HG02981 (cell line): Measurements from ENCODE around the gene ARL8B.
"Not testable (repeated sequence)": the region's sequence is repeated elsewhere in the genome, so short reads cannot be mapped to it uniquely, and the experiment has no call there.

Experiments used
- ATAC-seq: cut with Tn5 transposase; IDR thresholded peaks from one replicate; pipeline ENCODE4 v1.9.1; 2021; ENCODE audit warnings: mild to moderate bottlenecking, moderate library complexity; ENCODE audit not compliant: unreplicated experiment

ARL8B gene

DNA sequence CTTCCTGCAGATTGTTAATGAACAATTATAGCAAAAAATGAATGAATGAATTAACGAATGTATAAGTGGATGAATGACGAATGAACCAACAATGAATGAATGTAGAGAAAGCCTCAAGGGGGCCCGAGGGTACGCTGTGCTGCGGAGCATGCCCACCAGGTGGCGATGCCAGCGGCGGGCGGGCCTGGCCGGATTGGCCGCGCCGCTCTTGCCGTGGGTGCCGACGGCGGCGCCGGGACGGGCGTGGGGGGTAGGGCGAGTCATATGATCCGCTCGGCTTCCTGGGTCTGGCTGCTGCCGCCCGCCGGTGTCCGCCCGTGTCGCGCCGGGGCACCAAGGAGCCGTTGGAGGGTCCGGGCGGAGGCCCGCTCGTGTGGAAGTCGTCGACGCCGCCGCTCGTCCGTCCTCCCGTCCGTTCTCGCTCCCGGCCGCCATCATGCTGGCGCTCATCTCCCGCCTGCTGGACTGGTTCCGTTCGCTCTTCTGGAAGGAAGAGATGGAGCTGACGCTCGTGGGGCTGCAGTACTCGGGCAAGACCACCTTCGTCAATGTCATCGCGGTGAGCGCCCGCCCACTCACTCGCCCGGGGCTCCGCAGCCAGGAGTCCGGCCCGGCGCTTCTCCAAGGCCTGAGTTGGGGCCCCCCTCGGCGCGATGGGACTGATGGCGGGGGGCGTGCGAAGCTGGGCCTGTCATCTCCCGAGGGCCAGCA lies at the start of gene ARL8B:
TSS of gene ARL8B (plus strand) at position 263 of the 711 bp plus-strand sequence. CDS start at position 437, 174 bp downstream.
- peak; percentile 96 for ATAC-seq

- ATAC-seq = no peak
Observed at GRCh38 chr3:5073374-5074085, 48.6 kb upstream of the ARL8B start.

DNA sequence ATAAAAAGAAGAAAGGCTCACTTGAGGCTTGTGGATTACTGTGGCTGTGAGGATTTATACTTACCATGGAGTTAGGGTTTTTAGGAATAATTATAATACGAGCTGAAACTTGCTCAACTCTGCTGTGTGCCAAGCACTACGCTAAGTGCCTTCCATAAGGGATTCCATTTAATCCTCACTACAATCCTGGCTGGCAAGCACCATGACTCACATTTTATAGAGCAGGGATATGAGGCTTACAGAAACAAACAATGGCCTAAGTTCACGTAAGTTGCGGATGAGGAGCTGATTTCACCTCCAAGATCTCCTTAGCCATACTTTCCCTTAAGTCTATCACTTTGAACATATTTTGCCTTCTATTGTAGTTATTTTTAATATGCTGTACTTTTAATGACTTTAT lies 43.9 kb upstream of the ARL8B start:
- no peak for ATAC-seq

DNA sequence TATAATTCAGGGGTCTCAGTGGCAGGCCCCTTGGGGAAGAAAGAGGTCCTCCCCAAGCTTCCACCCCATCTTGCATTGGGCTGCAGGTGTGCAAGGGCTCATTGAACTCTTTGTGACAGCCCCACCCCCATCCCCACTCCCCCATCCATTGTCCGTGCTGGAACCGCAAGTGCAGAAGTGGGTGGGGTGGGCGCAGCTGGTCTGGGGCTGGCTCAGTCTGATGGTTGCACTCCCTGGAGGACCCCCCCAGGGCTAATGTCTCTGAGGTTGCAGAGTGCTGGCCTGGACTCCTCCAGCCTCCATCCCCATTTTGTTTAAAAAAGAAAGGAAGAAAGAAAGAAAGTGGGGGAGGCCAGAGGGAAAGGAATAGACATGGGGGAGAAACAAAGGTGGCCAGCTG lies 42.3 kb upstream of the ARL8B start:
- ATAC-seq = no peak

GRCh38 chr3:5080779-5081550 lies 41.1 kb upstream of the ARL8B start:
- ATAC-seq = no peak

DNA sequence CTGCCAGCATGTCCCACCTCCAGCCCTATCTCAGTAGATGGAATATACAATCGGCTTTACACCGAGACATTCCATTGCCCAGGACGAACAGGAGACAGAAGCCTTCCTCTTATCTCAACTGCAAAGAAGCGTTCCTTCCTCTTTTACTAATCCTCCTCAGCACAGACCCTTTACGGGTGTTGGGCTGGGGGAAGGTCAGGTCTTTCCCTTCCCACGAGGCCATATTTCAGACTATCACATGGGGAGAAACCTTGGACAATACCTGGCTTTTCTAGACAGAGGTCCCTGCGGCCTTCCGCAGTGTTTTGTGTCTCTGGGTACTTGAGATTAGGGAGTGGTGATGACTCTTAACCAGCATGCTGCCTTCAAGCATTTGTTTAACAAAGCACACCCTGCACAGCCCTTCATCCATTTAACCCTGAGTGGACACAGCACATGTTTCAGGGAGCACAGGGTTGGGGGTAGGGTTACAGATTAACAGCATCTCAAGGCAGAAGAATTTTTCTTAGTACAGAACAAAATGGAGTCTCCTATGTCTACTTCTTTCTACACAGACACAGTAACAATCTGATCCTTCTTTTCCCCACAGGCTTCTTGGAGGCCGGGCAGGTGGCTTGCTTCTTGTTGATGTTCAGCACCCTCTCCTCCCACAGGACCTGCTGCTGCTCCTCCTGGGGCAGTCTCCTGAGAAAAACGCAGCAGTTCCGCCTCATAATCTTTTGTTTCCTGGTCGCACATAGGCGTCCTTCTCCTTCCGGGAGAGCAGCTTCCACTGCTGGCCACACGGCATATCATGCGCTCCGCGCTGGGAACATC lies 39.9 kb upstream of the ARL8B start:
- ATAC-seq = not testable (repeated sequence)

DNA sequence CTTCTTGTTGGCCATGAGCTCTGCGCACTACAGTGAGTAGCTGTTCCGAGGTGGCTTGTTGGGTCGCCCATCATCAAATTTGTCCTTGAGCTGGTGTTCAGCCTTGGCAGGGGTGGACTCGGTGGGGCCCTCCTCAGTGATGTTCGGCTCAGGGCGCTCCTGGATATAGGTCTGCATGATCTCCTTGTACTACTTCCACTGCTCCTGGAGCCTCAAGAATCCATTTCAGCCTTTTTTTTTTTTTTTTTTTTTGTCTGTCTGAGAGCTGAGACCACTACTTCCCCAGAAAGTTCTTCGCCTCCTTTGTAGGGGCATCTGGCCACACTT lies 39.3 kb upstream of the ARL8B start:
- no peak for ATAC-seq

DNA sequence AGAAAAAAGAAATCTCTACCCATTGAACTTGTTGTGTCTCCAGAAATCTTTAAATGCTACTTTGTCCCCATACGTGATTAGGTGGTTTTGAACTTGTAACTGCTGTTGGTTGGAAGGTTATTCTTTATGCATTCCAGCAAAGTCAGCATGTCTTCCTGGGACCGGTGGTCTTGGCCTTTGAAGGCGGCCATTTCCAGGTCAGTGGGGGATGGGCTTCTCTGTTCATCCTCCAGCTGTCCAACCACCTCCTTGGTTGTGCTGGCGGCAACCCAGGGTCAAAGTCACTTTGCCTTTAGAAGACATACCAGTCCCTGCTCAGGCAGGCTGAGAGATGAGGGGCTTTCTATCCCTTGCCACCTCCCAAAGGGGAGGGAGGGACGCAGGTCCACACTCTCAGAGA lies 37.9 kb upstream of the ARL8B start:
- ATAC-seq = no peak

DNA sequence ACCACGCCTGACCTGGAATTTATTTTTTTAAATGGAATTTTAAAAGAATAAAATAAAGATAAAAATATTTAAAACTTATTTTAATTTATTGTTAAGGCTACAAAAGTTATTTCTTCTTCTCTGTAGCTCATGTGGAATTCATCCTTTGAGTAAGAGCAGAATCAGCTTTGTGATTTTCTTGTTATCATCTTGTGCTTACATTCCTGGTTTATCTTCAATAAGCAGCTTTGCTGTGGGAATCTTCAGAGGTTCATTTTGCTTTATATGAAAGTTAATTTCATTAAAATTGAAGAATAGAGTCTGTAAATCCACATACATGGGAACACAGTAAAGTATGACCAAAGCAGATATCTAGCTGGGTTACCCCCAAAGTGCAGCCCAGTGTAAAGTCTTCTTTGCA lies 35.4 kb upstream of the ARL8B start:
- ATAC-seq = no peak

- no peak for ATAC-seq
Observed at GRCh38 chr3:5087209-5087608, 34.9 kb upstream of the ARL8B start.

GRCh38 chr3:5090197-5090596 lies 31.9 kb upstream of the ARL8B start:
- no peak for ATAC-seq

GRCh38 chr3:5092018-5092417 lies 30.1 kb upstream of the ARL8B start:
- ATAC-seq = no peak

DNA sequence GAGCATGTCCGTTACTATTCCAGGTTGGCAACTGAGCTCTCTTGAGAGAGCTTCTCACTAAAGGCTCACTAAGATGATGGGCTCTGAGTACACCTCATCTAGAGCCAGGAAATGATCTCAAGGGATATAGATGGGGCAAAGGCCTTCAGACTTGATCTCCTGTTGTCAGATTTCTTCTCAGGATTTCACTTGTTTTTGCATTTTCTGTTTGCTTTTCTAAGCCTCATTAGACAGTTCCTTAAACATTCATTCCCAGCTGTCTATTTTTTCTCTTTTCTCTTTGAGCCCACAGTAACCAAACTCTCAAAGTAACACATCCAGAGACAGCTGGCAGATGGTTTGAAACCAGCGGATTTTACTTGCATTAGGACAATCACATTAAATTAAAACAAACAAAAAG lies 28.4 kb upstream of the ARL8B start:
- ATAC-seq = no peak

DNA sequence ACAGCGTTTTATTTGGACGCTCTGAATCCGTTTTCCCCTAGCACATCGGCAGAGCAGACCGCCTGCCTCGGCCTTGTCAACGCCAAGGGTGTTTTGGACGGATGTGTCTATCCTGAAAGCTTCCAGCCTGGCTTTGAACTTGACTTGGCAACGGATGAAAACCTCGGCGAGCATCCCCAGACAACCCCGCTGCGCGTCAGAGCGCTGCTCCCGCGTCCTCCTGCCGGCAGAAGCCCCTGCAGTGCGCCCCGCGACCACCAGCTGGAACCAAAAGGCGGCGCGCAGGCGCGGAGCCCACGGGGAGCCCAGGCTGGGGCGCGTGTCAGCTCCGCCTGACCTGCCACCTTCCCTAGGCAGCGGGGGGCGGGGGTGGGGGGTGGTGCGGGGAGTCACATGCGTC lies 26.2 kb upstream of the ARL8B start:
- no peak for ATAC-seq

- no peak for ATAC-seq
Observed at GRCh38 chr3:5096336-5097008, 25.6 kb upstream of the ARL8B start.

GRCh38 chr3:5098346-5098745 lies 23.7 kb upstream of the ARL8B start:
- ATAC-seq = no peak

DNA sequence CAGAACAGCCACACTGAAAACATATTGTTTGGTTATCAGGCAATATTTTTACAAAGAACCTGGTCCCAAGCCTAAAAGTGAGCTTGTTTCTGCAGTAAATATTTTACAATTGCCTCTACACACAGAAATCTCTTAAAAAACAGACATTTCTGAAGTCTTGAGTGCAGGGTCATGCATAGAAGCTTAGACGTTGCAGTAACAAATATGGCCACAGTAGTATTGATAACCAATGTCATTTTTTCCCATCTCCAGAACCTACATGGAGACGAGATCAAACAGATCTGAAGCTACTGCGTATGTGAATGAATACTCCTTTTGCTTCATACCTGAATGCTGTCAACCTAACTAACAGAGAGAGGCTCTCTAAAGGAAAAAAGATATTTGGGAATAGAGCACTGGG lies 19.6 kb upstream of the ARL8B start:
- no peak for ATAC-seq

DNA sequence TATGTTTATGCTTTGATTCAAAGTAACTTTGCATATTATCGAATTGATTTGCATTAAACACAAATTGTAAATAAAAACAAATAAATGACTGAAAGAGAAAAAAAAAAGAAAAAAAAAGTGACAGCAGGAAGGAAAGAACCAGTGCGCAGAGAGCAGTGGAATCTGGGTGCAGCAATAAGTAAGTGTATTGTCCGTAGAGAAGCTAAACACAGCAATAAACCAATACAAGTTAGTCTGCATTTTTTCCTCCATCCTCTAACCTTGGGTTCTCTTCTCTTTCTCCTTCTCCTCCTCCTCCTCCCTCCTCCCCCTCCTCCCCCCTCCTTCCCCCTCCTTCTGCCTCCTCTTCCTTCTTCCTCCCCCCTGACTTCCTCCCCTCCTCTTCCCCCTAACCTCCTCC lies 18.3 kb upstream of the ARL8B start:
- no peak for ATAC-seq

- no peak for ATAC-seq
Observed at GRCh38 chr3:5105050-5105449, 17.0 kb upstream of the ARL8B start.

GRCh38 chr3:5106371-5106770 lies 15.7 kb upstream of the ARL8B start:
- ATAC-seq = not testable (repeated sequence)

DNA sequence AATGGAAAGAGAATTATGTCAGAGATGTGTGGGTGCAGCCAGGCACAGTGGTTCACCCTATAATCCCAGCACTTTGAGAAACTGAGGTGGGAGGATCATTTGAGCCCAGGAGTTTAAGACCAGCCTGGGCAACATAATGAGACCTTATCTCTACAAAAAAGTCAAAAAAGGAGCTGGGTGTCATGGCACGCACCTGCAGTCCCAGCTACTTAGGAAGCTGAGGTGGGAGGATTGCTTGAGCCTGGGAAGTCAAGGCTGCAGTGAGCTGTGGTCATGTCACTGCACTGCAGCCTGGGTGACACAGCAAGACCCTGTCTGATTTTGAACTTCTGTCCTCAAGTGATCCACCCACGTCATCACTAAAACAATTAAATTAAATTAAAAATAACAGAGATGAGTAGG lies 15.2 kb upstream of the ARL8B start:
- ATAC-seq = not testable (repeated sequence)
